K562 (cell line): ENCODE results near the gene ZNF641. TPM values are rescaled to one million over a fixed set of nuclear protein-coding genes. Genes with fewer than 3 reads are reported as not detected.
A peak's percentile ranks its signal among the peaks of the same experiment; 100 is the strongest.

Experiments used
- DACH1 ChIP-seq: fragments of 450-650 bp; IDR thresholded peaks from 2 replicates; pipeline ENCODE4 v1.6.1; 2018; ENCODE audit not compliant: partially characterized antibody
- ELF4 ChIP-seq: fragments of 450-650 bp; formaldehyde crosslinking; IDR thresholded peaks from 2 replicates; pipeline ENCODE4 v1.4.0; 2022; ENCODE audit warnings: missing genetic modification characterization
- ELK3 ChIP-seq: fragments of 450-650 bp; formaldehyde crosslinking; IDR thresholded peaks from 2 replicates; pipeline ENCODE4 v1.4.0; 2020; ENCODE audit warnings: mild to moderate bottlenecking
- HEY1 ChIP-seq: fragments of 250-450 bp; sonication (Bioruptor Pico); IDR thresholded peaks from 2 replicates; pipeline ENCODE4 v1.5.0; 2020; ENCODE audit warnings: mild to moderate bottlenecking, moderate library complexity, borderline replicate concordance
- LCOR ChIP-seq: sonication (generic); formaldehyde crosslinking; IDR thresholded peaks from 2 replicates; pipeline ENCODE4 v1.8.0; 2022; ENCODE audit warnings: mild to moderate bottlenecking, missing genetic modification reagents
- NR2F6 ChIP-seq: fragments of 450-650 bp; formaldehyde crosslinking; IDR thresholded peaks from 2 replicates; pipeline ENCODE4 v1.4.0; 2020; ENCODE audit warnings: mild to moderate bottlenecking
- SMAD2 ChIP-seq: fragments of 150-350 bp; IDR thresholded peaks from 2 replicates; pipeline ENCODE4 v1.6.1; 2014; ENCODE audit warnings: low read depth, mild to moderate bottlenecking, low read length
- ZNF253 ChIP-seq: fragments of 250-450 bp; sonication (Bioruptor Pico); conservative IDR thresholded peaks from 2 replicates; pipeline ENCODE4 v1.6.1; 2021; ENCODE audit warnings: mild to moderate bottlenecking
- ZNF263 ChIP-seq: sonication (generic); formaldehyde crosslinking; IDR thresholded peaks from 2 replicates; pipeline ENCODE4 v1.8.0; 2022; ENCODE audit warnings: mild to moderate bottlenecking, missing genetic modification reagents, borderline replicate concordance
- ZNF274 ChIP-seq: IDR thresholded peaks from 2 replicates; pipeline ENCODE4 v1.6.1; 2011; ENCODE audit warnings: low read depth, mild to moderate bottlenecking, low read length, moderate library complexity, borderline replicate concordance
- ZNF584 ChIP-seq: fragments of 200-800 bp; sonication (Bioruptor generic); IDR thresholded peaks from 2 replicates; pipeline ENCODE4 v1.6.1; 2016; ENCODE audit warnings: low read depth, mild to moderate bottlenecking, missing genetic modification characterization, missing compliant biosample characterization
- polyA plus RNA-seq, 8 experiments: library from polyadenylated mRNA; depleted of rRNA in 4 of 8; stranded (reverse) in 5 of 8; unstranded in 3 of 8; fragments of >200 nt; fragmentation: Nextera tagmentation in 2 of 8; fragmentation: Illumina TruSeq in 1 of 8; extraction: Ambion mirVana in 2 of 8; extraction: Trizol in 1 of 8; gene quantifications; 2 replicates each; pipeline versions ENCODE4 v1.2.1 to v1.2.3, GENCODE V29; 2011 to 2014; ENCODE audit warnings: inconsistent platforms in 1 of 8, missing spikeins in 1 of 8
- total RNA-seq, 7 experiments: library from RNA; depleted of rRNA in 6 of 7; stranded (reverse); fragments of >200 nt in 6 of 7; fragmentation: Illumina TruSeq in 2 of 7; extraction: Trizol in 2 of 7; gene quantifications; 2 replicates each; pipeline versions ENCODE4 v1.2.1 to v1.2.3, GENCODE V29; 2011 to 2021; ENCODE audit warnings: low replicate concordance in 1 of 7
- TF ChIP-seq, protein P1 (sequence below): fragments of 450-650 bp; IDR thresholded peaks from 2 replicates; pipeline ENCODE4 v1.6.1; 2016; ENCODE audit warnings: mild to moderate bottlenecking, moderate library complexity
- TF ChIP-seq, protein P2 (sequence below): fragments of 250-450 bp; sonication (Bioruptor Pico); IDR thresholded peaks from 2 replicates; pipeline ENCODE4 v1.5.0; 2021
- TF ChIP-seq, protein P3 (sequence below): sonication (generic); formaldehyde crosslinking; IDR thresholded peaks from 2 replicates; pipeline ENCODE4 v1.5.0; 2020; ENCODE audit warnings: missing genetic modification reagents

Gene ZNF641
- total and polyA plus RNA-seq, 9 of the 15 experiments (the other 6 are each of a cell fraction or from before 2014, with no cell fraction given), result 2.5 to 15.6 (median 9.2) TPM

- TF ChIP-seq LCOR (CRISPR knock-in tag) (no peak), ELF4 (CRISPR knock-in tag) (no peak), ZNF584 (CRISPR knock-in tag) (no peak), ELK3 (CRISPR knock-in tag) (no peak), HEY1 (no peak), ZNF274 (no peak), NR2F6 (CRISPR knock-in tag) (no peak), SMAD2 (no peak), ZNF263 (CRISPR knock-in tag) (no peak), DACH1 (no peak), ZNF253 (CRISPR knock-in tag) (no peak)
- TF ChIP-seq, protein P1, sequence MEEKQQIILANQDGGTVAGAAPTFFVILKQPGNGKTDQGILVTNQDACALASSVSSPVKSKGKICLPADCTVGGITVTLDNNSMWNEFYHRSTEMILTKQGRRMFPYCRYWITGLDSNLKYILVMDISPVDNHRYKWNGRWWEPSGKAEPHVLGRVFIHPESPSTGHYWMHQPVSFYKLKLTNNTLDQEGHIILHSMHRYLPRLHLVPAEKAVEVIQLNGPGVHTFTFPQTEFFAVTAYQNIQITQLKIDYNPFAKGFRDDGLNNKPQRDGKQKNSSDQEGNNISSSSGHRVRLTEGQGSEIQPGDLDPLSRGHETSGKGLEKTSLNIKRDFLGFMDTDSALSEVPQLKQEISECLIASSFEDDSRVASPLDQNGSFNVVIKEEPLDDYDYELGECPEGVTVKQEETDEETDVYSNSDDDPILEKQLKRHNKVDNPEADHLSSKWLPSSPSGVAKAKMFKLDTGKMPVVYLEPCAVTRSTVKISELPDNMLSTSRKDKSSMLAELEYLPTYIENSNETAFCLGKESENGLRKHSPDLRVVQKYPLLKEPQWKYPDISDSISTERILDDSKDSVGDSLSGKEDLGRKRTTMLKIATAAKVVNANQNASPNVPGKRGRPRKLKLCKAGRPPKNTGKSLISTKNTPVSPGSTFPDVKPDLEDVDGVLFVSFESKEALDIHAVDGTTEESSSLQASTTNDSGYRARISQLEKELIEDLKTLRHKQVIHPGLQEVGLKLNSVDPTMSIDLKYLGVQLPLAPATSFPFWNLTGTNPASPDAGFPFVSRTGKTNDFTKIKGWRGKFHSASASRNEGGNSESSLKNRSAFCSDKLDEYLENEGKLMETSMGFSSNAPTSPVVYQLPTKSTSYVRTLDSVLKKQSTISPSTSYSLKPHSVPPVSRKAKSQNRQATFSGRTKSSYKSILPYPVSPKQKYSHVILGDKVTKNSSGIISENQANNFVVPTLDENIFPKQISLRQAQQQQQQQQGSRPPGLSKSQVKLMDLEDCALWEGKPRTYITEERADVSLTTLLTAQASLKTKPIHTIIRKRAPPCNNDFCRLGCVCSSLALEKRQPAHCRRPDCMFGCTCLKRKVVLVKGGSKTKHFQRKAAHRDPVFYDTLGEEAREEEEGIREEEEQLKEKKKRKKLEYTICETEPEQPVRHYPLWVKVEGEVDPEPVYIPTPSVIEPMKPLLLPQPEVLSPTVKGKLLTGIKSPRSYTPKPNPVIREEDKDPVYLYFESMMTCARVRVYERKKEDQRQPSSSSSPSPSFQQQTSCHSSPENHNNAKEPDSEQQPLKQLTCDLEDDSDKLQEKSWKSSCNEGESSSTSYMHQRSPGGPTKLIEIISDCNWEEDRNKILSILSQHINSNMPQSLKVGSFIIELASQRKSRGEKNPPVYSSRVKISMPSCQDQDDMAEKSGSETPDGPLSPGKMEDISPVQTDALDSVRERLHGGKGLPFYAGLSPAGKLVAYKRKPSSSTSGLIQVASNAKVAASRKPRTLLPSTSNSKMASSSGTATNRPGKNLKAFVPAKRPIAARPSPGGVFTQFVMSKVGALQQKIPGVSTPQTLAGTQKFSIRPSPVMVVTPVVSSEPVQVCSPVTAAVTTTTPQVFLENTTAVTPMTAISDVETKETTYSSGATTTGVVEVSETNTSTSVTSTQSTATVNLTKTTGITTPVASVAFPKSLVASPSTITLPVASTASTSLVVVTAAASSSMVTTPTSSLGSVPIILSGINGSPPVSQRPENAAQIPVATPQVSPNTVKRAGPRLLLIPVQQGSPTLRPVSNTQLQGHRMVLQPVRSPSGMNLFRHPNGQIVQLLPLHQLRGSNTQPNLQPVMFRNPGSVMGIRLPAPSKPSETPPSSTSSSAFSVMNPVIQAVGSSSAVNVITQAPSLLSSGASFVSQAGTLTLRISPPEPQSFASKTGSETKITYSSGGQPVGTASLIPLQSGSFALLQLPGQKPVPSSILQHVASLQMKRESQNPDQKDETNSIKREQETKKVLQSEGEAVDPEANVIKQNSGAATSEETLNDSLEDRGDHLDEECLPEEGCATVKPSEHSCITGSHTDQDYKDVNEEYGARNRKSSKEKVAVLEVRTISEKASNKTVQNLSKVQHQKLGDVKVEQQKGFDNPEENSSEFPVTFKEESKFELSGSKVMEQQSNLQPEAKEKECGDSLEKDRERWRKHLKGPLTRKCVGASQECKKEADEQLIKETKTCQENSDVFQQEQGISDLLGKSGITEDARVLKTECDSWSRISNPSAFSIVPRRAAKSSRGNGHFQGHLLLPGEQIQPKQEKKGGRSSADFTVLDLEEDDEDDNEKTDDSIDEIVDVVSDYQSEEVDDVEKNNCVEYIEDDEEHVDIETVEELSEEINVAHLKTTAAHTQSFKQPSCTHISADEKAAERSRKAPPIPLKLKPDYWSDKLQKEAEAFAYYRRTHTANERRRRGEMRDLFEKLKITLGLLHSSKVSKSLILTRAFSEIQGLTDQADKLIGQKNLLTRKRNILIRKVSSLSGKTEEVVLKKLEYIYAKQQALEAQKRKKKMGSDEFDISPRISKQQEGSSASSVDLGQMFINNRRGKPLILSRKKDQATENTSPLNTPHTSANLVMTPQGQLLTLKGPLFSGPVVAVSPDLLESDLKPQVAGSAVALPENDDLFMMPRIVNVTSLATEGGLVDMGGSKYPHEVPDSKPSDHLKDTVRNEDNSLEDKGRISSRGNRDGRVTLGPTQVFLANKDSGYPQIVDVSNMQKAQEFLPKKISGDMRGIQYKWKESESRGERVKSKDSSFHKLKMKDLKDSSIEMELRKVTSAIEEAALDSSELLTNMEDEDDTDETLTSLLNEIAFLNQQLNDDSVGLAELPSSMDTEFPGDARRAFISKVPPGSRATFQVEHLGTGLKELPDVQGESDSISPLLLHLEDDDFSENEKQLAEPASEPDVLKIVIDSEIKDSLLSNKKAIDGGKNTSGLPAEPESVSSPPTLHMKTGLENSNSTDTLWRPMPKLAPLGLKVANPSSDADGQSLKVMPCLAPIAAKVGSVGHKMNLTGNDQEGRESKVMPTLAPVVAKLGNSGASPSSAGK, result no peak
- TF ChIP-seq, protein P2, sequence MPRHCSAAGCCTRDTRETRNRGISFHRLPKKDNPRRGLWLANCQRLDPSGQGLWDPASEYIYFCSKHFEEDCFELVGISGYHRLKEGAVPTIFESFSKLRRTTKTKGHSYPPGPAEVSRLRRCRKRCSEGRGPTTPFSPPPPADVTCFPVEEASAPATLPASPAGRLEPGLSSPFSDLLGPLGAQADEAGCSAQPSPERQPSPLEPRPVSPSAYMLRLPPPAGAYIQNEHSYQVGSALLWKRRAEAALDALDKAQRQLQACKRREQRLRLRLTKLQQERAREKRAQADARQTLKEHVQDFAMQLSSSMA (CRISPR knock-in tag), result no peak
- TF ChIP-seq, protein P3, sequence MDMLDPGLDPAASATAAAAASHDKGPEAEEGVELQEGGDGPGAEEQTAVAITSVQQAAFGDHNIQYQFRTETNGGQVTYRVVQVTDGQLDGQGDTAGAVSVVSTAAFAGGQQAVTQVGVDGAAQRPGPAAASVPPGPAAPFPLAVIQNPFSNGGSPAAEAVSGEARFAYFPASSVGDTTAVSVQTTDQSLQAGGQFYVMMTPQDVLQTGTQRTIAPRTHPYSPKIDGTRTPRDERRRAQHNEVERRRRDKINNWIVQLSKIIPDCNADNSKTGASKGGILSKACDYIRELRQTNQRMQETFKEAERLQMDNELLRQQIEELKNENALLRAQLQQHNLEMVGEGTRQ (CRISPR knock-in tag), result peak; percentile 65
These were observed 11.1 kb upstream of the ZNF641 start (continued) for GRCh38 chr12:48361664-48362339.
